Caco-2 (cell line): ENCODE data around the gene CFAP45. TPM values are rescaled to one million over a fixed set of nuclear protein-coding genes. Genes with fewer than 3 reads are reported as not detected.

ENCODE experiments used
- BruUV-seq: library from RNA; stranded (reverse); fragments of 400-500 nt; replicated peaks from 2 replicates; lab custom pipeline; 2021; lab: Mats Ljungman, UMichigan
- CTCF ChIA-PET: fragments of 300-600 bp; sonication (Branson Sonifier 250); formaldehyde crosslinking; loops from one replicate; lab custom pipeline; 2022; ENCODE audit warnings: antibody characterized with exemption; lab: Charles Lee
- POLR2A ChIA-PET: fragments of 300-600 bp; sonication (Branson Sonifier 250); formaldehyde crosslinking; loops from one replicate; lab custom pipeline; 2022; ENCODE audit warnings: antibody characterized with exemption; lab: Charles Lee
- DNase-seq, 2 experiments: peaks; one replicate each; pipeline versions ENCODE4 v3.0.0 to v3.0.0-alpha.2; 2020 to 2022
- H3K27me3 ChIP-seq: replicated peaks from 2 replicates; pipeline ENCODE4 v1.6.0; 2011; ENCODE audit warnings: low read length; ENCODE audit not compliant: control insufficient read depth, insufficient read depth
- H3K36me3 ChIP-seq: 2 replicates; pipeline ENCODE4 v1.5.1; 2011; ENCODE audit warnings: low read length; ENCODE audit not compliant: control insufficient read depth, insufficient read depth
- H3K4me1 ChIP-seq: fragments of 250-450 bp; sonication (Bioruptor Pico); 2 replicates; pipeline ENCODE4 v1.5.1; 2020; ENCODE audit warnings: mild to moderate bottlenecking
- H3K4me3 ChIP-seq: 2 replicates; pipeline ENCODE4 v1.5.1; 2011; ENCODE audit warnings: low read depth, mild to moderate bottlenecking, control low read depth, low read length
- H3K9me3 ChIP-seq: fragments of 250-450 bp; sonication (Bioruptor Pico); 2 replicates; pipeline ENCODE4 v1.5.1; 2020; ENCODE audit warnings: mild to moderate bottlenecking, moderate library complexity
- H3K27ac Mint-ChIP-seq: one replicate; pipeline ENCODE4 v1.8.0; 2022; ENCODE audit warnings: mixed read lengths; ENCODE audit not compliant: unreplicated experiment
- H3K27me3 Mint-ChIP-seq: one replicate; pipeline ENCODE4 v1.8.0; 2022; ENCODE audit warnings: mixed read lengths; ENCODE audit not compliant: insufficient read depth, unreplicated experiment
- H3K36me3 Mint-ChIP-seq: one replicate; pipeline ENCODE4 v1.8.0; 2022; ENCODE audit warnings: mild to moderate bottlenecking, mixed read lengths; ENCODE audit not compliant: insufficient read depth, unreplicated experiment
- H3K4me1 Mint-ChIP-seq: one replicate; pipeline ENCODE4 v1.8.0; 2022; ENCODE audit warnings: low read depth, mixed read lengths; ENCODE audit not compliant: unreplicated experiment
- H3K4me3 Mint-ChIP-seq: one replicate; pipeline ENCODE4 v1.8.0; 2022; ENCODE audit warnings: mild to moderate bottlenecking, moderate library complexity, mixed read lengths; ENCODE audit not compliant: unreplicated experiment
- H3K9me3 Mint-ChIP-seq: one replicate; pipeline ENCODE4 v1.8.0; 2022; ENCODE audit warnings: mixed read lengths; ENCODE audit not compliant: unreplicated experiment
- intact Hi-C: fragments of 100-400 bp; cut with micrococcal nuclease; formaldehyde crosslinking; loops from one replicate; pipeline ENCODE4 v1.10.0; 2022; ENCODE audit not compliant: unreplicated experiment
- total RNA-seq: library from RNA; stranded (reverse); gene quantifications from 2 replicates; pipeline ENCODE4 v1.2.3, GENCODE V29; 2022
- TF ChIP-seq, protein P1 (sequence below), 2 experiments: fragments of 200-600 bp in 1 of 2; IDR thresholded peaks; 1 replicate in 1 of 2; 2 replicates in 1 of 2; pipeline versions ENCODE4 v1.5.1 to v1.8.0; 2011 to 2022; ENCODE audit warnings: antibody characterized with exemption in 1 of 2, control low read depth in 1 of 2, inconsistent platforms in 1 of 2, low read depth in 1 of 2, low read length in 1 of 2, mild to moderate bottlenecking in 1 of 2, moderate library complexity in 1 of 2; ENCODE audit not compliant: insufficient read depth in 1 of 2, severe bottlenecking in 1 of 2, unreplicated experiment in 1 of 2

The CFAP45 gene
- total RNA-seq, 1 experiment from 2014 or later = 1.1 TPM

DNA sequence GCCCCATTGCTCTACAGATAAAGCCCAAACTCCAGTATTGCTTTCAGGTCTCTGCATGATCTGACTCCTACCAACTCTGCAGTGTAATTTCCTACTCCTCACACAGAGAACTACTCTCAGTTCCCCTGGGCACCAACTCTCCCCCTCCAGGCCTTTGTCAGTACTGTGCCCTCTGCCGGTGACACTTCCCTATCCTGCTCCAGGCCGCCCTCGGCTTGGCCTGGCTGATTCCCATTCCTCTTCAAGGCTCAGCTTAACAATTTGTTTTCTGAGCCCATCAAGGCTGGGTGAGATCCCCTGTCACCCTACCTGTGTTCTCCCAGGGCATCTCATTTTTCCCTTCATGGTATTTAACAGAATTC lies 70.7 kb downstream of the CFAP45 start:
- no peaks in the 10 kb centered on the region for H3K36me3 ChIP-seq
- no peaks in the 10 kb centered on the region for H3K9me3 ChIP-seq
- no peak overlapping the region for H3K27ac Mint-ChIP-seq
- TF ChIP-seq, protein P1, sequence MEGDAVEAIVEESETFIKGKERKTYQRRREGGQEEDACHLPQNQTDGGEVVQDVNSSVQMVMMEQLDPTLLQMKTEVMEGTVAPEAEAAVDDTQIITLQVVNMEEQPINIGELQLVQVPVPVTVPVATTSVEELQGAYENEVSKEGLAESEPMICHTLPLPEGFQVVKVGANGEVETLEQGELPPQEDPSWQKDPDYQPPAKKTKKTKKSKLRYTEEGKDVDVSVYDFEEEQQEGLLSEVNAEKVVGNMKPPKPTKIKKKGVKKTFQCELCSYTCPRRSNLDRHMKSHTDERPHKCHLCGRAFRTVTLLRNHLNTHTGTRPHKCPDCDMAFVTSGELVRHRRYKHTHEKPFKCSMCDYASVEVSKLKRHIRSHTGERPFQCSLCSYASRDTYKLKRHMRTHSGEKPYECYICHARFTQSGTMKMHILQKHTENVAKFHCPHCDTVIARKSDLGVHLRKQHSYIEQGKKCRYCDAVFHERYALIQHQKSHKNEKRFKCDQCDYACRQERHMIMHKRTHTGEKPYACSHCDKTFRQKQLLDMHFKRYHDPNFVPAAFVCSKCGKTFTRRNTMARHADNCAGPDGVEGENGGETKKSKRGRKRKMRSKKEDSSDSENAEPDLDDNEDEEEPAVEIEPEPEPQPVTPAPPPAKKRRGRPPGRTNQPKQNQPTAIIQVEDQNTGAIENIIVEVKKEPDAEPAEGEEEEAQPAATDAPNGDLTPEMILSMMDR (IDR thresholded peaks at IDR 0.05; ENCODE audit: insufficient read depth in 1 of 2, low read depth in 1 of 2, low read length in 1 of 2, severe bottlenecking in 1 of 2, unreplicated experiment in 1 of 2) = peak; percentile 18 to 50
- no peak overlapping the region for H3K4me3 ChIP-seq
- H3K27me3 ChIP-seq = no peaks in the 10 kb centered on the region
- CTCF ChIA-PET = interaction anchor here (1.4 kb wide), 1 partner anchor 39 kb away, joined by 3 read pairs; no protein-coding TSS in a partner anchor
- intact Hi-C loops = no loop called here
- peak in 1 of 2 experiments; percentile 30 for DNase-seq
- peaks cover 15% of the 10 kb centered on the region for H3K4me1 Mint-ChIP-seq
- no peak overlapping the region for H3K4me3 Mint-ChIP-seq
- no TSS peak for BruUV-seq
- POLR2A ChIA-PET = no interaction called here
- peaks cover 5% of the 10 kb centered on the region; the same call in 1 of the 2 replicates for H3K4me1 ChIP-seq
- H3K9me3 Mint-ChIP-seq = no peaks in the 10 kb centered on the region
- no peaks in the 10 kb centered on the region for H3K36me3 Mint-ChIP-seq
- no peaks in the 10 kb centered on the region for H3K27me3 Mint-ChIP-seq

DNA sequence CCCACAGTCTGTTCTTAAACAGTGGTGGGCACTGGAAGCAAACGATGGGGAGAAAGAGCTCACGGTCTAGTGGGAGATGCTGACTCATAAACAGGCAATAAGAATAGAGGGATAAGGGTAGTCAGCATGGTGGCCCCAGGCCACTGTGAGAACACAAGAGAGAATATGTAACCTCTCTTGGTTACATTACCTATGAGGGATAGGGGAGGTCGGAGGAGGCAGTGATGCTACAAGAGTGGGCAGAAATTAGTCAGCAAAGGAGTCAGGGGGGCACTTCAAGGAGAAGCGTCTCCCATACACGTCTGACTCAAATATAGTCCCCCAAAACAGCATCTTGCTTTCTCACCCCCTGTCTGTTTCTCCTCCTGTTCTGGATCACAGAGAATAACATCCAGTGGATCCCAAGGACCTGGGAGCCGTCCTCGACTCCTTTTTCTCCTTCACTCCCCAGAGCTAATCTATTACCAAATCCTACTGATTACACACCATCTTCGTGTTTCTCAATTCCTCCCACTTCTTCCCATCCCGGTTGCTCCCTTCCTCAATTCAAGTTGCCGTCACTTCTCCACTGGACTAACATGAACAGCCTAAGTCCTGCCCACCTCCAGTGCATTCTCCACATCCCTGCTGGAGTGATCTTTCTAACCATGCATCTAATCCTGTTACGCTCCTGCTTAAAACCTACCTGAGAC lies 71.2 kb downstream of the CFAP45 start:
- Histone ChIP-seq H3K27me3 (no peaks in the 10 kb centered on the region), H3K9me3 (no peaks in the 10 kb centered on the region), H3K36me3 (no peaks in the 10 kb centered on the region), H3K4me3 (no peak overlapping the region), H3K4me1 (peaks cover 5% of the 10 kb centered on the region)
- Mint-ChIP-seq H3K4me1 (peaks cover 15% of the 10 kb centered on the region), H3K4me3 (no peak overlapping the region), H3K27me3 (no peaks in the 10 kb centered on the region), H3K36me3 (no peaks in the 10 kb centered on the region), H3K9me3 (no peaks in the 10 kb centered on the region), H3K27ac (no peak overlapping the region)
- TF ChIP-seq, protein P1 (IDR thresholded peaks at IDR 0.05; ENCODE audit: insufficient read depth in 1 of 2, low read depth in 1 of 2, low read length in 1 of 2, severe bottlenecking in 1 of 2, unreplicated experiment in 1 of 2) = no peak
- POLR2A ChIA-PET = no interaction called here
- CTCF ChIA-PET = interaction anchor here (1.4 kb wide), 1 partner anchor 39 kb away, joined by 3 read pairs; no protein-coding TSS in a partner anchor
- BruUV-seq = no TSS peak
- intact Hi-C loops = no loop called here
- no peak for DNase-seq

DNA sequence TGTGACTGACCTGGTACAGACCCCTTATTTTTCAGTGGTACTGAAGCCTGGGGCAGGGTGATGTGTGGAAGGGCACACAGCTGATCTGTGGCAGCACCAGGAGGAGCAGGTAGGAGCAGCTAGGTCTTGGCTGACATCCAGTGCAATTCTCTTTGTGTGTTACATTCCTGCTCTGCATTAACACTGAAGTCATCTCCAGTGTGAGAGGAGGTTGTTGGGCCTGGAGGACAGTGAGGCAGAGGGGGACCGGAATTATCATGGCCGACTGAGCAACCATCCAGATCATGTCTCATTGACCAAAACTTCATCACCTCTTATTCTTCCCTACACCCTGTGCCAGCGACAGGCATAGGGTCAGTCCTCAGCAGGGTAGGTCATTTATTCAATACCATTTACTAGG lies 71.8 kb downstream of the CFAP45 start:
- intact Hi-C loops = no loop called here
- CTCF ChIA-PET = interaction anchor here (1.4 kb wide), 1 partner anchor 38 kb away, joined by 3 read pairs; no protein-coding TSS in a partner anchor
- no peaks in the 10 kb centered on the region for H3K27me3 ChIP-seq
- BruUV-seq = no TSS peak
- no peaks in the 10 kb centered on the region for H3K9me3 Mint-ChIP-seq
- no peaks in the 10 kb centered on the region for H3K9me3 ChIP-seq
- H3K4me3 ChIP-seq = no peak overlapping the region
- TF ChIP-seq, protein P1 (IDR thresholded peaks at IDR 0.05; ENCODE audit: insufficient read depth in 1 of 2, low read depth in 1 of 2, low read length in 1 of 2, severe bottlenecking in 1 of 2, unreplicated experiment in 1 of 2) = no peak
- H3K36me3 ChIP-seq = no peaks in the 10 kb centered on the region
- no peaks in the 10 kb centered on the region for H3K36me3 Mint-ChIP-seq
- H3K4me1 Mint-ChIP-seq = peaks cover 15% of the 10 kb centered on the region
- no peak overlapping the region for H3K4me3 Mint-ChIP-seq
- DNase-seq = no peak
- H3K27me3 Mint-ChIP-seq = no peaks in the 10 kb centered on the region
- POLR2A ChIA-PET = no interaction called here
- H3K27ac Mint-ChIP-seq = no peak overlapping the region
- H3K4me1 ChIP-seq = peaks cover 5% of the 10 kb centered on the region
